Ovary (tissue), 9 donors: Measurements from ENCODE around the gene PRRT4. TPM values are rescaled to one million over a fixed set of nuclear protein-coding genes. Genes with fewer than 3 reads are reported as not detected.

ENCODE experiments used
- DNase-seq, 5 donors: peaks; one replicate each; pipeline ENCODE4 v3.0.0-alpha.2; 2019 to 2020
- H3K27ac ChIP-seq, 2 donors: fragments of 200-600 bp; one replicate each; pipeline versions ENCODE4 v1.5.1 to v1.8.0; 2019 to 2022
- H3K27me3 ChIP-seq: fragments of 200-600 bp; one replicate; pipeline ENCODE4 v1.8.0; 2022
- H3K36me3 ChIP-seq: fragments of 200-600 bp; sonication (generic); one replicate; pipeline ENCODE4 v1.5.1; 2019
- H3K4me1 ChIP-seq: one replicate; pipeline ENCODE4 v1.8.1; 2013; ENCODE audit warnings: mild to moderate bottlenecking, moderate library complexity; ENCODE audit not compliant: insufficient read depth
- H3K4me3 ChIP-seq: fragments of 200-600 bp; sonication (generic); one replicate; pipeline ENCODE4 v1.5.1; 2017
- H3K9me3 ChIP-seq, 2 donors: fragments of 200-600 bp in 1 of 2; sonication (generic) in 1 of 2; one replicate each; pipeline versions ENCODE4 v1.5.1 to v1.8.1; 2013 to 2019; ENCODE audit warnings: mild to moderate bottlenecking in 1 of 2, moderate library complexity in 1 of 2
- EP300 ChIP-seq: sonication (generic); formaldehyde crosslinking; IDR thresholded peaks from one replicate; pipeline ENCODE4 v1.6.1; 2017; ENCODE audit warnings: antibody characterized with exemption
- POLR2A ChIP-seq: fragments of 450-650 bp; IDR thresholded peaks from one replicate; pipeline ENCODE4 v1.6.1; 2017; ENCODE audit warnings: antibody characterized with exemption, mild to moderate bottlenecking, moderate library complexity
- WGBS, 3 donors: extraction: QIAGEN DNeasy Blood & Tissue Kit in 1 of 3; methylation state at CpG; one replicate each; pipeline versions ENCODE4 v1.1.5 to v1.1.7; 2013 to 2017; 5-methylcytosine and 5-hydroxymethylcytosine counted together
- intact Hi-C, 4 donors: fragments of 100-400 bp; cut with DNase I; formaldehyde crosslinking; loops; one replicate each; pipeline versions ENCODE4 v1.11.0 to v1.15.1; 2022 to 2023
- polyA plus RNA-seq, 2 donors: library from polyadenylated mRNA; stranded (reverse); fragments of 200-250 nt in 1 of 2; fragments of 350-450 nt in 1 of 2; fragmentation: Illumina TruSeq in 1 of 2; extraction: RNeasy Lipid Tissue Mini Kit (QIAGEN cat#74804) in 1 of 2; gene quantifications; one replicate each; pipeline ENCODE4 v1.2.3, GENCODE V29; 2013 to 2014
- total RNA-seq, 7 donors: library from RNA; depleted of rRNA in 2 of 7; stranded (reverse); fragments of >200 nt in 2 of 7; fragmentation: NEBNext Ultra II Directional in 3 of 7; extraction: Animal tissue kit (Norgen Biotek cat#: 25700) in 3 of 7; gene quantifications; one replicate each; pipeline versions ENCODE4 v1.1.0 to v1.2.4, GENCODE V29; 2016 to 2023
- TF ChIP-seq, protein P1 (sequence below), 3 donors: fragments of 450-650 bp in 2 of 3; fragments of 200-600 bp in 1 of 3; IDR thresholded peaks; one replicate each; pipeline versions ENCODE4 v1.5.1 to v1.8.0; 2016 to 2022; ENCODE audit warnings: antibody characterized with exemption in 3 of 3, mild to moderate bottlenecking in 1 of 3
- donor health status: DM: no; HTN: no; CAD: no; lungs with moderate emphysema.
- donor health status: DM: no; HTN: no; CAD: no.
- donor health status: Bipolar disorder and iron deficiency.
- donor health status: DM: yes; HTN: yes; CAD: no.
- donor health status: DM: no; HTN: no; CAD: no.
- donor health status: DM: yes; HTN: yes; CAD: no.

PRRT4 gene
- total and polyA plus RNA-seq, 9 donors = 0.11 to 1.2 (median 0.74) TPM

DNA sequence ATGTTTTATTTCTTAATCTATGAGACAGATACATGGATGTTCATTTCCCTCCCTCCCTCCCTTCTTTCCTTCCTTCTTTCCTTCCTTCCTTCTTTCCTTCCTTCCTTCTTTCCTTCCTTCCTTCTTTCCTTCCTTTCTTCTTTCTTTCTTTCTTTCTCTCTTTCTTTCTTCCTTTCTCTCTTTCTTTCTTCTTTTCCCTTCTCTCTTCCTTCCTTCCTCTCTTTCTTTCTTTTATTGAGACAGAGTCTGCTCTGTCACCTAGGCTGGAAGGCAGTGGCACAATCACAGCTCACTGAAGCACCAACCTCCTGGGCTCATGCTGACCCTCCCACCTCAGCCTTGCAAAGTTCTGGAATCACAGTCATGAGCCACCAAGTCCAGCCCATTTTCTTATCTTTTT, 5.5 kb upstream of the PRRT4 start:
- Histone ChIP-seq H3K4me1 (peaks cover 2% of the 10 kb centered on the region), H3K36me3 (no peaks in the 10 kb centered on the region), H3K9me3 (no peaks in the 10 kb centered on the region), H3K27ac (no peak overlapping the region), H3K27me3 (no peaks in the 10 kb centered on the region), H3K4me3 (no peak overlapping the region)
- DNase-seq = no peak
- intact Hi-C loops = no loop called here
- TF ChIP-seq, protein P1, sequence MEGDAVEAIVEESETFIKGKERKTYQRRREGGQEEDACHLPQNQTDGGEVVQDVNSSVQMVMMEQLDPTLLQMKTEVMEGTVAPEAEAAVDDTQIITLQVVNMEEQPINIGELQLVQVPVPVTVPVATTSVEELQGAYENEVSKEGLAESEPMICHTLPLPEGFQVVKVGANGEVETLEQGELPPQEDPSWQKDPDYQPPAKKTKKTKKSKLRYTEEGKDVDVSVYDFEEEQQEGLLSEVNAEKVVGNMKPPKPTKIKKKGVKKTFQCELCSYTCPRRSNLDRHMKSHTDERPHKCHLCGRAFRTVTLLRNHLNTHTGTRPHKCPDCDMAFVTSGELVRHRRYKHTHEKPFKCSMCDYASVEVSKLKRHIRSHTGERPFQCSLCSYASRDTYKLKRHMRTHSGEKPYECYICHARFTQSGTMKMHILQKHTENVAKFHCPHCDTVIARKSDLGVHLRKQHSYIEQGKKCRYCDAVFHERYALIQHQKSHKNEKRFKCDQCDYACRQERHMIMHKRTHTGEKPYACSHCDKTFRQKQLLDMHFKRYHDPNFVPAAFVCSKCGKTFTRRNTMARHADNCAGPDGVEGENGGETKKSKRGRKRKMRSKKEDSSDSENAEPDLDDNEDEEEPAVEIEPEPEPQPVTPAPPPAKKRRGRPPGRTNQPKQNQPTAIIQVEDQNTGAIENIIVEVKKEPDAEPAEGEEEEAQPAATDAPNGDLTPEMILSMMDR (IDR thresholded peaks at IDR 0.05) = no peak
- TF ChIP-seq POLR2A (no peak), EP300 (no peak)

GRCh38 chr7:128366300-128366699, 4.8 kb upstream of the PRRT4 start:
- no peak overlapping the region for H3K27ac ChIP-seq
- no peak overlapping the region for H3K4me3 ChIP-seq
- intact Hi-C loops = no loop called here
- DNase-seq = no peak
- peaks cover 2% of the 10 kb centered on the region for H3K4me1 ChIP-seq
- no peaks in the 10 kb centered on the region for H3K27me3 ChIP-seq
- TF ChIP-seq, protein P1 (IDR thresholded peaks at IDR 0.05) = no peak
- TF ChIP-seq POLR2A (no peak), EP300 (no peak)
- WGBS, 3 donors = 22 to 57% (median 50%) methylated on average over 1 of the region's 1 CpG
- no peaks in the 10 kb centered on the region for H3K36me3 ChIP-seq
- H3K9me3 ChIP-seq = no peaks in the 10 kb centered on the region

DNA sequence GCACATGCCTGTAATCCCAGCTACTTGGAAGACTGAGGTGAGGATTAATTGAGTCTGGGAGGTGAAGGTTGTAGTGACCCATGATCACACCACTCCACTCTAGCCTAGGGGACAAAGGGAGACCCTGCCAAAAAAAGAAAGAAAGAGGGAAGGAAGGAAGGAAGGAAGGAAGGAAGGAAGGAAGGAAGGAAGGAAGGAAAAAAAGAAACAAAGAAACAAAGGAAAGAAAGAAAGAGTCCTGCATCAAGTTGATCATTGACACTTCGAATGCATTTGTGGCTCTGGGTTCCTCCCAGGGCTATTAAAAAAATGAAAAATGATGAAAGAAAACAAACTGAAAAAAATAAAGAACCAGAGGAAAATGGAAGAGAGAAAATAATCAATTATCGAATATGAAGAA, 3.9 kb upstream of the PRRT4 start:
- Histone ChIP-seq H3K27me3 (no peaks in the 10 kb centered on the region), H3K36me3 (no peaks in the 10 kb centered on the region), H3K4me1 (peaks cover 2% of the 10 kb centered on the region), H3K9me3 (no peaks in the 10 kb centered on the region), H3K4me3 (no peak overlapping the region), H3K27ac (no peak overlapping the region)
- WGBS, 3 donors = 88 to 95% (median 95%) methylated on average over 2 of the region's 2 CpGs
- DNase-seq = no peak
- no peak for TF ChIP-seq POLR2A
- TF ChIP-seq EP300 = no peak
- TF ChIP-seq, protein P1 (IDR thresholded peaks at IDR 0.05) = no peak
- intact Hi-C loops = no loop called here

GRCh38 chr7:128364166-128364870, 2.8 kb upstream of the PRRT4 start:
- 68 to 77% (median 69%) methylated on average over 4 of the region's 4 CpGs for WGBS, 3 donors
- no peak for DNase-seq
- intact Hi-C loops = no loop called here
- TF ChIP-seq, protein P1 (IDR thresholded peaks at IDR 0.05) = no peak
- TF ChIP-seq POLR2A = no peak
- TF ChIP-seq EP300 = no peak
- Histone ChIP-seq H3K9me3 (no peaks in the 10 kb centered on the region), H3K27ac (no peak overlapping the region), H3K4me1 (peaks cover 4% of the 10 kb centered on the region), H3K4me3 (no peak overlapping the region), H3K36me3 (no peaks in the 10 kb centered on the region), H3K27me3 (no peaks in the 10 kb centered on the region)
